ENCODE results near the gene NTRK2. TPM values are rescaled to one million over a fixed set of nuclear protein-coding genes. Genes with fewer than 3 reads are reported as not detected.

The NTRK2 gene
- total and polyA plus RNA-seq, 2 experiments from 2014 or later = 0.99 to 3.7 TPM

DNA sequence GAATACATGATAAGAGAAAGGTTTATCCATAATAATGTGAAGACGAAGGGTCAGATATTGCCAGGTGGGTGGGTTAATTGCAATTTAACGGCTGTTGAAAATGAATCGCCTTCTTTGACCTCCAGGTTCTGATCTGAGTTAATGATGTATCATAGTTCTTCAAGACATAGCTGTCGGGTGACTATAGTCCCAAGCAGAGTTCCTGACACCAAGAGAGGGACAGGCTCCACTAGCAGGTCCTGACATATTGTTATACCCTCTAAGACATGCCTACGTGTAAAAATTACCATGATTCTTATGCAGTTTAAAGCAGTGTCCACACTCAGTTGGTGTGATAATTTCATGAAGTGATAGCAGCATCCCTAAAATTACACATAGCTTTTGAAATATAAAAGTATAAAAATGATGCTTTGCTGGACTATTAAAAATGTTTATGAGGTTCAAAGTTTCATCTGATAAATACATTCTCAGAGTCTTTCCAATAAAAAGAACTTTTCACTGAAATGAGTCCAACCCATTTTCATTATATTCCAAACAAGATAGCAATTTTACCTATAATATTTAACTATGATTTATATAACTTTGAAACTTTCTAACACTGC lies 53.0 kb downstream of the NTRK2 start:
- H4K20me1 ChIP-seq (ENCODE audit: insufficient read depth, poor library complexity, severe bottlenecking) = no peaks in the 10 kb centered on the region
- H3K27ac ChIP-seq = no peak overlapping the region
- TF ChIP-seq EZH2 (IDR thresholded peaks at IDR 0.05; ENCODE audit: borderline replicate concordance) (no peak), CTCF (IDR thresholded peaks at IDR 0.05; ENCODE audit: poor library complexity) (no peak), EZH2phosphoT487 (IDR thresholded peaks at IDR 0.05; ENCODE audit: low read depth, severe bottlenecking, unreplicated experiment) (no peak)
- no peaks in the 10 kb centered on the region for H3K9me2 ChIP-seq (replicated peaks; ENCODE audit: insufficient read depth)
- no peak overlapping the region for H3K4me2 ChIP-seq
- H3K9me3 ChIP-seq (ENCODE audit: low read depth) = no peaks in the 10 kb centered on the region
- H3K36me3 ChIP-seq (replicated peaks; ENCODE audit: insufficient read depth, low read depth) = no peaks in the 10 kb centered on the region
- no peak for DNase-seq (ENCODE audit: low spot score)
- no peak overlapping the region for H2AFZ ChIP-seq
- peaks cover 3% of the 10 kb centered on the region for H3K27me3 ChIP-seq
- no peaks in the 10 kb centered on the region for H3K4me1 ChIP-seq (ENCODE audit: insufficient read depth)
- H3K79me2 ChIP-seq = no peaks in the 10 kb centered on the region
- H3K4me3 ChIP-seq = no peak overlapping the region
- WGBS (ENCODE audit: low lambda C conversion rate, missing lambda C conversion rate) = 87% methylated on average over 5 of the region's 5 CpGs

DNA sequence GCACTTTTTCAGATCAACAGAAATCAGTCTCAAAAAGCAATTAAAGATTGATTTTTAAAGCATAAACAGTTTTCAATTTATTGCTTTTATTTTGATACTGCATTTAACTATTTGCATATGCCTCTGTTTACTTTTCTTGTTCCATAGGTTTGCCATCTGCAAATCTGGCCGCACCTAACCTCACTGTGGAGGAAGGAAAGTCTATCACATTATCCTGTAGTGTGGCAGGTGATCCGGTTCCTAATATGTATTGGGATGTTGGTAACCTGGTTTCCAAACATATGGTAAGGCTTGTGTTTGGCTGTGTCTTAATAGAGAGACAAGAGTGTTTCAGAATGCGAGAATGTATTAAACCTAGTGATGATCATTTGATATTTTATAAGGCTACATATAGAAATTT lies 53.9 kb downstream of the NTRK2 start:
- H3K36me3 ChIP-seq (replicated peaks; ENCODE audit: insufficient read depth, low read depth) = no peaks in the 10 kb centered on the region
- no peaks in the 10 kb centered on the region for H3K9me3 ChIP-seq (ENCODE audit: low read depth)
- no peak overlapping the region for H3K4me2 ChIP-seq
- H3K4me3 ChIP-seq = no peak overlapping the region
- no peaks in the 10 kb centered on the region for H4K20me1 ChIP-seq (ENCODE audit: insufficient read depth, poor library complexity, severe bottlenecking)
- H3K27me3 ChIP-seq = peaks cover 3% of the 10 kb centered on the region
- TF ChIP-seq EZH2phosphoT487 (IDR thresholded peaks at IDR 0.05; ENCODE audit: low read depth, severe bottlenecking, unreplicated experiment) (no peak), CTCF (IDR thresholded peaks at IDR 0.05; ENCODE audit: poor library complexity) (no peak), EZH2 (IDR thresholded peaks at IDR 0.05; ENCODE audit: borderline replicate concordance) (no peak)
- DNase-seq (ENCODE audit: low spot score) = no peak
- H2AFZ ChIP-seq = no peak overlapping the region
- H3K27ac ChIP-seq = no peak overlapping the region
- H3K4me1 ChIP-seq (ENCODE audit: insufficient read depth) = no peaks in the 10 kb centered on the region
- no peaks in the 10 kb centered on the region for H3K9me2 ChIP-seq (replicated peaks; ENCODE audit: insufficient read depth)
- H3K79me2 ChIP-seq = no peaks in the 10 kb centered on the region
- 88% methylated on average over 3 of the region's 3 CpGs for WGBS (ENCODE audit: low lambda C conversion rate, missing lambda C conversion rate)

GRCh38 chr9:84731696-84732095 lies 62.2 kb downstream of the NTRK2 start:
- no peaks in the 10 kb centered on the region for H3K9me3 ChIP-seq (ENCODE audit: low read depth)
- WGBS (ENCODE audit: low lambda C conversion rate, missing lambda C conversion rate) = 90% methylated on average over 7 of the region's 7 CpGs
- TF ChIP-seq CTCF (IDR thresholded peaks at IDR 0.05; ENCODE audit: poor library complexity) (no peak), EZH2 (IDR thresholded peaks at IDR 0.05; ENCODE audit: borderline replicate concordance) (no peak), EZH2phosphoT487 (IDR thresholded peaks at IDR 0.05; ENCODE audit: low read depth, severe bottlenecking, unreplicated experiment) (no peak)
- H3K4me3 ChIP-seq = no peak overlapping the region
- H3K9me2 ChIP-seq (replicated peaks; ENCODE audit: insufficient read depth) = no peaks in the 10 kb centered on the region
- no peak overlapping the region for H2AFZ ChIP-seq
- DNase-seq (ENCODE audit: low spot score) = no peak
- no peaks in the 10 kb centered on the region for H3K4me1 ChIP-seq (ENCODE audit: insufficient read depth)
- no peaks in the 10 kb centered on the region for H3K79me2 ChIP-seq
- no peak overlapping the region for H3K4me2 ChIP-seq
- no peaks in the 10 kb centered on the region for H3K27me3 ChIP-seq
- H3K36me3 ChIP-seq (replicated peaks; ENCODE audit: insufficient read depth, low read depth) = no peaks in the 10 kb centered on the region
- H3K27ac ChIP-seq = no peak overlapping the region
- no peaks in the 10 kb centered on the region for H4K20me1 ChIP-seq (ENCODE audit: insufficient read depth, poor library complexity, severe bottlenecking)

All from hepatocyte (in vitro differentiated cells).